NCI-H2227 treated with DMSO at 0.1 percent for 48 hours (cell line): Measurements from ENCODE around the gene LAMC3.

ENCODE experiments used
- DNase-seq: peaks from one replicate; lab custom pipeline; 2025; lab: John Stamatoyannopoulos, UW

LAMC3 gene

DNA sequence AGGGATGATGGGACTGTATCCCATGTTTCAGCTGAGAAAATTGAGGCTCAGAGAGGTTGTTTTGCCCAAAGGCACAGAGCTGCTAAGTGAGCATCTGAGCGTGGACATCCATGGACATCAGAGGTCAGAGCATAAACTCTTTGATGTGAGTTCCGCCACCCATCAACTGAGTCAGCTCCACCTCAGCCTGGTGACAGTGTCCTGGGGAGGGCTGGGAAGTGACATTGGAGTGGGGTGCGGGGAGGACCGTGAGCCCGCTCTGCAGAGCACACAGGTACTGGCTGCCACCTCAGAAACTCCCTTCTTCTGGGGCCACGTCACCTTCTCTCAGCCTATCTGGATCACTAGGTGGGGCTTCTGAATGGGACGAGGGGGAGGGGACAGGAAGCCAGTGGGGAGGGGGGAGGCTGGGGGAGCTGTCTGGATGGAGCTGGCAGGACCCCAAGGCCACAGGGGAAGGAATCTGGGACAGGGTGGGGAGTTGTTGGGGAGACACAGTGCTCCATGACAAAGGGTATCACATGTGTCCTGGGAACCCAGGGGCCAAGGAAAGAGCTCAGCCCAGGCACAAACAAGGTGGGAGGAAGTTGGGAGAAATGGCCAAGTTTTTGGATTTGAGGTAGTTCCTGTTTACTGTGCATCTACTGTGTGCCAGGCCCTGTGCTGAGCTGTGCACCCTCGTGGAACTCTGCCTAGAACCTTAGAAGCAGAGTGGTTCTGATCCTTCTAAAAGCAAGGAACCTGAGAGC lies 2.5 kb downstream of the LAMC3 start:
- DNase-seq: no peak

DNA sequence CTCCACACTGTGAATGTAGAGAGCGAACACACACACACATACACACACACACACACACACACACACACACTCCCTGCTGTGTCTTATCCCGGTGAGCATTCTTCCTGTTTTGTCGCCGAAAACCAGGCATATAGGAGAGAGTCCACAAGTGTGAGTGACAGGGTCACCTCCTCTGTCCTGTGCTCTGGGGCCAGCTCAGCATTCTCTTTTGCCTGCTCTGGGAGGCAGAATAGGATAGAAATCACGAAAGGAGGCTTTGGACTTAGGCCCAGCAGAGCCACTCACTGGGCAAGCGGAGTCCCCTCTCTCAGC lies 3.0 kb downstream of the LAMC3 start:
- DNase-seq: no peak

DNA sequence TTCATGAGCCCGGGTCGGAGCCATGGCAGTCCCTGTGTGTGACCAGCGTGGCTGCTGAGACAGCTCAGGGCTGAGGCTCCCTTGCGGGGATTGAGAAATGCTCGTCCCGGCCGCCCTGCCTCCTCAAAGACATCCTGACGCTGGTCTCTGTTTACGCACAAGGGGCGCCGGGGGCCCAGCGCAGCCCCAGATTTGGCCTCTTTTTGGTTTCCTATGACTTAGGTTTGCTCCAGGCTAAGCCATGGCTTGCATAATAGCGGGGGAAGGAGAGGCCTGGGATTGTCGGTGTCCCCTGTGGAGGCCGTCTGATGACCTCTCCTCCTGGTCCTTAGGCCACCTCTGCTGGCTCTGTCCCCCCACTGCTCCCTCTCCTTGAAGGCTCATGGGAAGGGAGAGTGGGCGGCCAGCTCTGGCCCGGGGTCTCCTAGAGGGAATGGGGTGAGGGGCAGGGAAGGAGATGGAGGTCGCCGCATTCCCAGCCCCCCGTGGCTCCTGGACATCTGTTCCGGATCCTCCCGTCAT lies 3.5 kb downstream of the LAMC3 start:
- no peak for DNase-seq

DNA sequence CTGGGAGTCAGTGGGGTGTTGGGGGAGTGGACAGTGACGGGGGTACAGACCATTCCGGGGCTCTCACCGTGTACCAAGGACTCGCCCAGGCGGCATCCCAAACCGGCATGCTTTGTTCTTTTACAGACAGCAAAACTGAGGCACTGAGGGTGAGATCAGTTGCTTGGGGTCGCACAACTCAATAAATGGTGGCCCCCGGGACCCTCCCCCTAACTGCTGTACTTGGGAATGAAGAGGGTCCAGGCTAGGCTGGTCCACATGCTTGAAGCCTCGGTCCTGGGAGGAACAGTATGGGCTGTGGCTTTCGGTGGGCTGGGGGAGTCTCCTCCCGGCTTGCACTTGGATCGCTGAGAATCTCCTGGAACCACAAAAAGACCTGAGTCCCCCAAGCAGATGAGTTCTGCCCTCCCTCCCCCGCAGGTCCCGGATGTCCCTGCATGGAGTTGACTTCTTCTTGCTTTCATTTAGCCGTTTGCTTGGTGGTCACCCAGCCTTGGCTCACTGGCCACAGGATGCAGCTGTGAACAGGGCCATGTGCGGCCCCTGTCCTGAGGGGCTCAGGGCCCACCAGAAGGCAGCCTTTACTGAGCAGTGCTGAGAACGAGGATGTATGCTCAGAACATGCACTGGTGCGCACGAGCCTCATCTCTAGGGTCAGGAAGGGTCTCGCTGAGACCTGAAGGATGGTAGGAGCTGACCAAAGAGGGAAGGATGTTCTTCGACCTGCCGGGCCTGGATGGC lies 4.2 kb downstream of the LAMC3 start:
- DNase-seq: no peak

DNA sequence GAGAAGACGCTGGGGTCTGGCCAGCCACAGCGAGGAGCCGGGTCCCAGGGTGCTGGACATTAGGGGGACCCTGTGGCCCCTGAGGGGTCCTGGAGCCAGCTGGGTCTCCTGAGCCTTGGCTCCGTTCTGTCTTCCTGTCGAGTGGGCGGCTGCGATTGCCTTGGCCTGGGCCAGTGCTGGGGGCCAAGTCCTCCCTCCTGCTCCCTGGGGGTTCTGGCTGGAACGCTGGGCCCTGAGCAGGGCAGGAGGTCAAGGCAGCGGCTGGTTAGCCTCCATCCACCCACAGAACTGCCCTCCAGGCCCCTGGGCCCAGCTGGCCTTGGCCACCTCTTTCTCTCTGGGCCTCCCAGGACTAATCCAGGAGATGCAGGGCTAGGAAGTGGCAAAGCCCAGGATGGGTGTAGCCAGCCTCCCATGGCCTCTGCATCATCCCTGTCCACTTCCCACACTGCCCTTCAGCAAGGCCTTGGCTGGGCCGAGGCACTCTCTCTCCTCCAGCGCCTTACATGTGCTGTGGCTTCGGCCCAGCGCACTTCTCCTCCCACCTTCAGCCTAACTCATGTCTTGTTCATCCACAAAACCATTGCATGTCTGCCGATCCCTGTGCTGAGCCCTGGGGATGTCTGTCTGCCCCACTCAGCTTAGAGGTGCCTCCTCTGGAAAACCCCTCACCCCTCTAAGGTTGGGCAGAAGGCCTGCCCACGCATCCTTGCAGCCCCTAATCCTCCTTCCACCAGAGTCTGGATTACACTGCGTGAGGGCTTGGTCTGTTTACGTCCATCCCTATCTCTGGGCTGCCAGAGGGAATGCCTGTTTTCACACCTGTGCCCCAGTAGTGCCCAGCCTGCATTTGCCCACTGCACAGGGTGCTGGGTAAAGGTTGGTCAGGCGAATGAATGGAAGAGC lies 5.0 kb downstream of the LAMC3 start:
- DNase-seq: no peak

DNA sequence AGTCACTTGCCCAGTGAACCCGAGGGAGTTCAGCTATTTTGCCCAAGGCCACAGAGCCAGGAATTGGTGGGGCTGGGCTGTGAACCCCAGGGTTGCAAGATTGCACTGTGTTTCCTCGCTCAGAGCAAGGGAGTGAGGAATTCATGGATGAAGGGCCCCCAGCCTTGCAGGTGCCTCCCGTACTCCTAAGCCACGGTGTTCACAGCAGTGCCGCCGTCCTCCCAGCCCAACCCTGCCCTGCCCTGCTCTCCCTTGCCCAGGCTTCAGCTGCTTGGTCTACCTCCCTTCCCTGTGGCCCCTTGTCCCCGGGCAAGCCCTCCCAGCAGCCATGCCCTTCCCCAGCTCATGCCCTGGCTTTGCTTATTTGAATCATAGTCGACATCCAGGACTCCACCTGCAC lies 6.1 kb downstream of the LAMC3 start:
- DNase-seq: no peak

DNA sequence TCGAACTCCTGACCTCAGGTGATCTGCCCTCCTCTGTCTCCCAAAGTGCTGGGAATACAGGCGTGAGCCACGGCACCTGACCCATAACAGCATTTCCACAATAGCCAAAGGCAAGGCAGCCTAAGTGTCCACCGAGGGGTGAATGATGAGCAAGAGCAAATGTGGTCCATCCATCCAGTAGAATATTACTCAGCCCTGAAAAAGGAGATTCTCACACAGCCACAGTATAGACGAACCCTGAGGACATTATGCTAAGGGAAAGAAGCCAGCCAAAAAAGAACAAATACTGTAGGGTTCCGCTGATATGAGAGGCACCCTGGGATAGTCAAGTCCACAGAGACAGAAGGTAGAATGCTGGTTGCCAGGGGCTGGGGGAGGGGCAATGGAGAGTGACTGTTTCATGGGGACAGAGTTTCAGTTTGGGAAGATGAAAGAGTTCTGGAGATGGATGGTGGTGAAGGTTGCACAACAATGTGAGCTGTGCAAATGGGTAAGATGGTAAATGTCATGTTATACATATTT lies 7.0 kb downstream of the LAMC3 start:
- DNase-seq: no peak

DNA sequence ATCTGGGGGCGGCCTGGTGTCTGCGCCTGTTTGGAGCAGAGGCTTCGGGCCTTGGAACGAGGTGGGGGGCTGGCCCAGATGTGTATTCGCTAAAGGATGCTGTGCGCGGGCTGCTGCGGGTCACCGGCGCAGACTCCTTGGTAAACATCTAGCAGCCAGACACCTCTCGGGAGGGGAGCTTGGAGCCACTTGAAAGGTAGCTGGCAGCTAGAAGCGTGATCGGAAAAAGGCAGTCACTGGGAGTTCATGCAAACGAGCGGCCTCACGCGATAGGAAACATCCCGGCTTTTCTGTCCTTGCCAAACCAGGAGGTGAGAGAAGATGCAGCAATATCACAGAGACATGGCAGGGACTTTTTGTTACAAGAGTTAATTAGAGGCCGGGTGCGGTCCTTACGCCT lies 8.1 kb downstream of the LAMC3 start:
- no peak for DNase-seq

DNA sequence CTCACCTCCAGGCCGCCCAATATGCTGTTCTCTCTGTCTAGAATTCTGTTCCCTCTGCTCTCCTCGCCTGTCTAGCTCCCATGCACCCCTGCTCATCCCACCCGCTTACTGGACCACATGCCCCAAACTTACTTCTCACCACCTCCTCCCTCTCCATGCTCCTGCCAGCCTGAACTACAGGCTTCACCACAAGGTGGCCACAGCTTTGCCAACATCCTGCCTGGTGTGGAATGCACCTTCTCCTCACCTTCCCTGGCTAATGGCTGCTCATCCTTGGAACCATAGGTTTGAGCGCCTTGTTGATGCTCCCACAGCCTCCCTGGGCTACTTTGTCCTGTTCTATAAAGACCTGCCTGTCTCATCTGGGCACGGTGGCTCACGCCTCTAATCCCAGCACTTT lies 9.6 kb downstream of the LAMC3 start:
- DNase-seq: no peak

DNA sequence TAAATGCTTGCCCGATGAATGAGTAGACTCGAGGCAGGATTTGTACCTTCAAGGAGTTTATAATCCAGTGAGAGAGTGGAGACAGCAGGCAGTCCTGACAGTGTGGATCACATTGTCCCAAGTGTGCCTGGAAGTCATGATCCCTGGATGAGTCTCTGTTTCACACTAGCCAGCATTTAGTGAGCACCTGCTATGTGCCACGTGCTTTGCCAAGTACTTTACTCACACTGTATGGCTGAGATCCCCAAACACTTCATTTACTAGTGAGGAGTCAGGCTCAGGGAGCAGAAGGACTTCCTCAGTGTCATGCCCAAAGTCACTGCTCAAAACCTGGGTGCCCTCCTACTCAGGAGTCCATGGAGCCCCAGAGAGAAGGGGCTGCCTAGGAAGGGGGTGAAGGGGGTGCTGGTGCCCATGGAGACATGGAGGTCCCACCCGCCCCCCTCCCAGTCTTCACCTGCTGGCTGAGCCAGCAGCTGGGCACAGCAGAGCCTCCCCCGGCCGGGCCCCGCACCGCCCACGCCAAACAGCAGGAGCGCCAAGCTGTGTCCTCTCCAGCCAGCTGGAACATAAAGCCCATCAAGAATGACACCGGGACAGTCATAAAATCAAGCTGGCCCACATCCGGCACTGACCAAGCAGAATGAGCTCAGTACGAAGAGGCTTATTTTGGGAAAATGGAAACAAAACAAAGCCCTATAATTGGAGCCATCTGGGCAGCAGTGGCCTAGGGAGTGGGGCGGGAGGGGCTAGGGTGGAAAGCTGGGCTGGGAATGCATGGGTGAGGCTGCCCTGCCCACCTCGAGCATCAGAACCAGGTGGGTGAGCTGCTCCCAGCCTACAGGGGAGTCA lies 10.6 kb downstream of the LAMC3 start:
- DNase-seq: no peak

DNA sequence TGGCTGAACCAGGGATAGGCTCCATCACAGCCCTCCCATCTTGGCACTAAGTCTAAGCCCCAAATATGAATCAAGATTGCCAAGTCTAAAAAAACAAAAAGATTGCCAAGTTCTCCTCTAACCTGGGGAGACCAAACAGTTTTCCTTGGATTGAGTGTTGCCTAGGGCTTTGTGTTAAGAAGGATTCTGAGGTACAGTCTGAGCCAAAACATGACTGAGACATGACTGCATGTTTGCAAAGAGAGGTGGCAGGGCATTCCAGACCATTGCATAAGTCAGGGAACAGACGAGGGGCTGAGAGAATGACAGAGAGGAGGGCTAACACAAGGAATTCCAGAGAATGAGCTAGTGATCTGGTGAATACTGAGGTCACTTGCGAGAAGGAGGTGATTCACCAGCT lies 11.4 kb downstream of the LAMC3 start:
- DNase-seq: no peak

DNA sequence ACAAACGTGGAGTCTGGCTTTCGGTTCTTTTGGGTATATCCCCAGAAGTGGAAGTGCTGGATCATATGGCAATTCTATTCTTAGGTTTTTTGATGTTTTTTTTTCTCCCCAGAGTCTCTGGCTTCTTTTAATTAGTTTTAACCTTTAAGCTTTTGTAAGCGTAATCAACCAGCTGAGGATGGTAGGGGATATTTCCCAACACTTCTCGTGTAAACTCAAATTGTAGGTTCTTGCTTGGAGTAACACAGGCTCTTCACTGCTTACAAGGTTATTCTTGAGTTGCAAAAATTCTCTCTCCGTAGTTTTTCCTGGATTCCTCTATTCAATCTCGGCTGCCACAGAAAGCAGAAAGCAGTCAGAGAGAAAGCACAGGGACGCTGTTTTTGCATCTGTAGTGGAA lies 11.9 kb downstream of the LAMC3 start:
- no peak for DNase-seq

DNA sequence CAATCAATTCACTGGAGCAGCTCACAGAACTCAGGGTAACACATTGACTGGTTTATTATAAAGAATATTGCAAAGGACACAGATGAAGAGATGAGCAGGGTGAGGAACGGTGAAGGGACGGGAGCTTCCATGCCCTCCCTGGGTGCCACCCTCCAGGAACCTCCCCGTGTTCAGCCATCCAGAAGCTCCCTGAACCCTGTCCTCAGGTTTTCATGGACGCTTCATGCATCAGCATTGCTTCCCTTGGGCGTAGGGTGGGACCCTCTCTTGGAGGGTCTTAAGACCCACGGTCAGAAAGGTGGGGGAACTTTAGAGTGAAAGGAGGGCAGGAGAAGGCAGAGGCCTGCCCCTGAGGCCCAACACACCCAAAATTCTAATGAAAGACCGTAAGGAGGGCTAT lies 12.8 kb downstream of the LAMC3 start:
- DNase-seq: no peak

DNA sequence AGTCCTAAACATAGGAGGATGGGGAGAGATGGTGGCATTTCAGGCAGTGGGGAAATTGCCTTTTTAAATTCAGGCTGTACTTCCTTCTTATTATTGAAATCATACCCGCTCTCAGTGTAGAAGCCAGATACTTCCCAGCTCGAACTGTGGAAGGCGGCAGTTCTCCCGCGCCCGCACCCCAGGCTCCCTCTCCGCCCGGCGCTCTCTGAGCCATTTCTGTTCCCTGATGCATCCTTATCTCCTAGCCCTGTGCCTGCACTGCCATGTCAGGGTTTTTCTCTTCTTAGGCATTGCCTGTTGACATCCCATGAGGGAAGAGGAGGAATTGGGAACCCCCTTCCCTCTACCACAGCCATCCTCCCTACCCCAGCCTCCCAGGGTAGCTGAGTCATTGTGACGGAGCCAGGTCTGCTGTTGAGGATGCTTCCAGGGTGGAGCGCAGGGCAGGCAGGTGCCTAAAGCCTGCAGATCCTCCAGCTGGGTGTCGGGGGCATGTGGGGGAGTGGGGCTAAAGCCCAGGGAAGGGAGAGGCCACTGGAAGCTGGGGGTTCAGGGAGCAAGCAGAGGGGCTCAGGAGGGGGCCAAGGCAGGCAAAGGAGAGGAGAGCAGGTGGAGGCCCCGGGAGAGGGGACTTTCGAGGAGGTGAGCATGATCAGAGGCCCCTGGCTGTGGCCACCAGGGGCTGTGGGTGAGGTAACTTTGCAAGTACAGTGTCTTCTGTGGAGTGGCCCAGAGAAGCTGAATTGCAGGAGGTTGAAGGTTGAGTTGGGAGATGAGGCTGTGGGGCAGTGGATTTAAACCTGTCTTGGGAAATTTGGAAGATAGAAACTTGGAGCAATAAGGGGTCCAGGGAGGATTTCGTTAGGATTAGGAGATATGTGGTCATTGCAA lies 16.2 kb downstream of the LAMC3 start:
- no peak for DNase-seq

DNA sequence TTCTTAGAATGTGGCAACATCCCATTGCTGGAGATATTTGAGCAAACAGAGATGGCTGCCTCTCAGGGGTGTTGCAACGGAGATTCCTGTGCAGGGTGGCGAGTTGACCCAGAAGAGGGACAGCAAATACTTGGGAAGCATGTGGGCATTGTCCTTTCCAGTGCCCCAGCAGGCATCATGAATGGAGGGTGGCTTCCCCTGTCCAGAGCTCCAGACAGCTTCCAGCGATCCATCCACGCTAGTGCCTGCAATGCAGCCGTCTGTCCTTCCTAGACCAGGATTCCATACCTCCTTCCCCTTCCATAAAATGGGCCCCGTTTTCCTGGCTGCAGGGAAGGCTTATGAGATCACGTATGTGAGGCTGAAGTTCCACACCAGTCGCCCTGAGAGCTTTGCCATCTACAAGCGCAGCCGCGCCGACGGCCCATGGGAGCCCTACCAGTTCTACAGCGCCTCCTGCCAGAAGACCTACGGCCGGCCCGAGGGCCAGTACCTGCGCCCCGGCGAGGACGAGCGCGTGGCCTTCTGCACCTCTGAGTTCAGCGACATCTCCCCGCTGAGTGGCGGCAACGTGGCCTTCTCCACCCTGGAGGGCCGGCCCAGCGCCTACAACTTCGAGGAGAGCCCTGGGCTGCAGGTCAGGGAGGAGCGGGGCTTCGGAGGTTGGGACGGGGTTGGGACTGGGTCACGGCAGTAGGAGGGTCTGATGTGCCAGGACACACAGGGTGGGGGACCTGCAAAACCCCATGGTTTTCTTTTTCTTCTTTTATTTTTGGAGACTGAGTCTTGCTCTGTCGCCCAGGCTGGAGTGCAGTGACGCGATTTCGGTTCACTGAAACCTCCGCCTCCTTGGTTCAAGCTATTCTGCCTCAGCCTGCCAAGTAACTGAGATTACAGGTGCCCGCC lies 17.2 kb downstream of the LAMC3 start:
- no peak for DNase-seq

DNA sequence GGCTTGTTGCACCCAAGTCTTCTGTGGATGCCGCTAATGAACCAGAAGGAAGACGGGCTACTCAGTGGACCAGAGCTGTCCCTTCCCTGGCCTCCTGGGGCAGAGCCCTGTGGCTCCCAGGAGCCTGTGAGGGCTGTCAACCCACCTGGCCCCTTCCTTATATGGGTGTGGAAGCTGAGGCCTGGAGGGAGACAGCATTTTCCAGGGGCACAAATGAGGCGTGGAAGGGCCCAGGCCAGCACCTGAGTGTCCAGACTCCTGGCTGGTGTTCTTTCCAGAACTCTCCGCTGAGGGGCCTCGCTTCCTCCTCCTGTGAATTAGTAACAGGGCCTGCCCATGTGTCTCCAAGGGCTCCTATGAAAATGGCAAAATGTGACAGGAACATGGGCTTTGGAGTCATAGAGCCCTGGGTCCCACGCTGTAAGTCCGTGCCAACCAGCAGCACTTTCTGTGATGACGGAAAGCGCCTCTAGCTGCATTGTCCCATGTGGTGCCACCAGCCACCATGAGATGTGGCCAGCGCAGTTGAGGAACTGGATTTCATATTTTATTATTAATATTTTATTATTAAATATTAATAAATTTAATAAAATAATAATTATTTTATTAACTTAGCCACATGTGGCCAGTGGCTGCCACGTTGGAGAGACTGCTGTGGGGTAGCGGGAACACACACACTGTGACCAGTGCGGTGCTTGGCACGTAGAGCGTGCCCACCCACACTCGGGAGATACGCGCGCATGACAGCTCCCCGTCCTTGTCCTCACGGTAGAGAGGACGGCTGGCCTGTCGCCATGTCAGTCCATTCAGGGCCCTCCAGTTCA lies 18.3 kb downstream of the LAMC3 start:
- no peak for DNase-seq

DNA sequence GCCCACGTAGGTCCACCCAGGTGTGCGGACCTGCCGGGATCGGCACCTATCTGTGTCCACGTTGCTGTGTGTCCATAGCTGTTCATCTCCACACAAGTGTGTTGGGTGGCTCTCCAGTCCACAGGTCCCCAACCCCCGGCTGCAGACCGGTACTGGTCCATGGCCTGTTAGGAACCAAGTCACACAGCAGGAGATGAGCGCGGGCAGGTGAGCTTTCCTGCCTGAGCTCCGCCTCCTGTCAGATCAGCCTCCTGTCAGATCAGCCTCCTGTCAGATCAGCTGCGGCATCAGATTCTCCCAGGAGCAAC lies 18.9 kb downstream of the LAMC3 start:
- no peak for DNase-seq

DNA sequence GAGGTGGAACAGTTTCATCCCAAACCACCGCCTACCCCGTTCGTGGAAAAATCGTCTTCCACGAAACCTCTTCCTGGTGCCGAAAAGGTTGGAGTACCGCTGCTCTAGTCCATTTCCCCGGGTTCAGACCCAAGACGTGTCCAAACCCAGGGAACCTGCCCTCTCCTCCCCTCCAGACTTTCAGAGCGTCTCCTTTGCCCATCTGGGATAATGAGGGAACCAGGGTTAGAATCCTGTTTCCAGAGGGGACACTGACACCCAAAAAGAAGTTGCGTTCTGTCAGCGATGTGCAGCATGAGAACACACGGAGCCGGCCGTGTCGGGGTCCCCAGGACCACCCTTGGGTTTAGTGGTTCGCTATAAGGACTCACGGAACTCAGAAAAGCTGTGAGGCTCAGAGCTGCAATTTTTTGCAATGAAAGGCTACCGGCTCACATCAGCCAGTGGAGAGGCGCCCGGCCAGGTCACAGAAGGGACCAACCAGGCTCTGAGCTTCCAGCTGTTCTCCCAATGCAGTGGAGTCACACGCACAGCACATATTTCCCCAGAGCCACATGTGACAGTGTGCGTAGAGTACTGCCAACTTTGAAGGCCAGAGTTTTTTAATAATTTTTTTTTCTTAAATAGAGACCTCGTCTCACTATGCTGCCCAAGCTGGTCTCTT lies 19.4 kb downstream of the LAMC3 start:
- no peak for DNase-seq
